Vagina (tissue), 2 donors: ENCODE data around the gene PACS2. TPM values are rescaled to one million over a fixed set of nuclear protein-coding genes. Genes with fewer than 3 reads are reported as not detected.

ENCODE experiments used
- DNase-seq, 2 donors: peaks; one replicate each; pipeline ENCODE4 v3.0.0-alpha.2; 2017; ENCODE audit errors: extremely low spot score in 2 of 2
- H3K27ac ChIP-seq: fragments of 200-600 bp; sonication (generic); one replicate; pipeline ENCODE4 v1.5.1; 2019
- H3K27me3 ChIP-seq: fragments of 200-600 bp; sonication (generic); one replicate; pipeline ENCODE4 v1.5.1; 2019
- H3K36me3 ChIP-seq, 2 donors: fragments of 200-600 bp; sonication (generic); one replicate each; pipeline ENCODE4 v1.5.1; 2017 to 2019
- H3K4me1 ChIP-seq: fragments of 200-600 bp; sonication (generic); one replicate; pipeline ENCODE4 v1.5.1; 2019
- H3K4me3 ChIP-seq, 2 donors: fragments of 200-600 bp; sonication (generic); 1 replicate in 1 of 2; 2 replicates in 1 of 2; pipeline ENCODE4 v1.5.1; 2016 to 2019
- H3K9me3 ChIP-seq: fragments of 200-600 bp; sonication (generic); one replicate; pipeline ENCODE4 v1.5.1; 2019
- CTCF ChIP-seq, 3 experiments: fragments of 450-650 bp in 2 of 3; fragments of 200-600 bp in 1 of 3; sonication (generic) in 1 of 3; IDR thresholded peaks; one replicate each; pipeline ENCODE4 v1.5.1; 2017 to 2019; ENCODE audit warnings: antibody characterized with exemption in 3 of 3, mild to moderate bottlenecking in 2 of 3, moderate library complexity in 2 of 3
- POLR2A ChIP-seq, 2 donors: fragments of 450-650 bp; IDR thresholded peaks; one replicate each; pipeline ENCODE4 v1.6.1; 2017; ENCODE audit warnings: antibody characterized with exemption in 2 of 2, mild to moderate bottlenecking in 2 of 2, moderate library complexity in 2 of 2
- POLR2AphosphoS5 ChIP-seq, 2 donors: sonication (generic); formaldehyde crosslinking; IDR thresholded peaks; one replicate each; pipeline ENCODE4 v1.9.0; 2017; ENCODE audit warnings: antibody characterized with exemption in 2 of 2, mild to moderate bottlenecking in 2 of 2, low read depth in 1 of 2; ENCODE audit not compliant: insufficient read depth in 1 of 2
- intact Hi-C: fragments of 100-400 bp; cut with DNase I; formaldehyde crosslinking; loops from one replicate; pipeline ENCODE4 v1.15.1; 2023
- total RNA-seq: library from RNA; depleted of rRNA; stranded (reverse); fragments of >200 nt; gene quantifications from one replicate; pipeline ENCODE4 v1.2.3, GENCODE V29; 2016

The PACS2 gene
- total RNA-seq, 1 donor from 2014 or later: 64.8 TPM

DNA sequence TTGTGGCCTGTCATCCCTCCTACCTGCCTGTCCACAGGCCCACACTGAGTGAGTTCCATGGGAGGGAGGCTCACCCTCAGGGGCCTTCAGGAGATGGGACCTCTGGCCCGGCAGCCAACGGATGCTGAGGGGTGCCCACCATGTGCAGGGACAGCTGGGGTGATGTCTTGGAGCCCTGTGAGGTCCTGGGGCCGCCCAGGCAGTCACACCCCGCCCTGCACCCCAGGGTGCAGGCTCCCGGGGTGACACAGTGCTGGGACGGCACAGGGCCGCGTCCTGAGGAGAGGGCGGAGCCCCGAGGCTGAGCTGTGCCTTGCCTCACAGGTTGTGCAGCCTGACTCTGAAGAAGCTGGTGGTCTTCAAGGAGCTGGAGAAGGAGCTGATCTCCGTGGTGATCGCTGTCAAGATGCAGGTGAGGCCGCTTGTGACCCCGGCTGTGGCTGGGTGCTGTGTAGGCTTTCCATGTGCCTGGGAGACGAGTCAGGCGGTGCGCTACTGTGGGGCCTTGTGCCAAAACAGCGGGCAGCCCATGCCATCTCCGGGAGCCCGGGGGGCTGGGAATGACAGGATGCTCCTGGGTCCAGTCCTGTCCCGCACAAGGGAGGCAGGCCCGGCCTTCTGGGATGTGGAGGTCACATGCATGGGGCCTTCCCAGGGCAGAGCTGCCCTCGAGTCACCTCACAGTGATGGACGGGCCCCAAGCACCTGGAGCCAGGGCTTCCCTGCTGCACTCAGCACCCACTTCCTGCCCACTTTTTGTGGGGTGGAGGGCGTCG, 33.8 kb downstream of the PACS2 start:
- peaks cover 8% of the 10 kb centered on the region for H3K4me1 ChIP-seq
- H3K27ac ChIP-seq: no peak overlapping the region

GRCh38 chr14:105348945-105349699, 34.6 kb downstream of the PACS2 start:
- Histone ChIP-seq H3K9me3 (no peaks in the 10 kb centered on the region), H3K27ac (no peak overlapping the region), H3K4me3 (no peak overlapping the region), H3K36me3 (no peaks in the 10 kb centered on the region), H3K4me1 (peaks cover 8% of the 10 kb centered on the region), H3K27me3 (no peaks in the 10 kb centered on the region)
- no peak for DNase-seq
- no peak for TF ChIP-seq POLR2A (IDR thresholded peaks at IDR 0.05)
- TF ChIP-seq CTCF (IDR thresholded peaks at IDR 0.05): no peak
- TF ChIP-seq POLR2AphosphoS5 (IDR thresholded peaks at IDR 0.05; ENCODE audit: insufficient read depth in 1 of 2, low read depth in 1 of 2): no peak
- intact Hi-C loops: no loop called here

More for the DNA sequence above, 33.8 kb downstream of the PACS2 start:
- DNase-seq: no peak
- no peaks in the 10 kb centered on the region for H3K36me3 ChIP-seq
- H3K4me3 ChIP-seq: no peak overlapping the region
- H3K9me3 ChIP-seq: no peaks in the 10 kb centered on the region
- no peaks in the 10 kb centered on the region for H3K27me3 ChIP-seq
- TF ChIP-seq POLR2AphosphoS5 (IDR thresholded peaks at IDR 0.05; ENCODE audit: insufficient read depth in 1 of 2, low read depth in 1 of 2) (no peak), POLR2A (IDR thresholded peaks at IDR 0.05) (no peak), CTCF (IDR thresholded peaks at IDR 0.05) (no peak)
- intact Hi-C loops: no loop called here

GRCh38 chr14:105349992-105350391, 35.4 kb downstream of the PACS2 start:
- no peak overlapping the region for H3K27ac ChIP-seq
- peaks cover 8% of the 10 kb centered on the region for H3K4me1 ChIP-seq
- DNase-seq: no peak
- intact Hi-C loops: loop anchor here (2.0 kb wide), 1 partner anchor 147 kb away; no protein-coding TSS in a partner anchor
- H3K27me3 ChIP-seq: no peaks in the 10 kb centered on the region
- H3K4me3 ChIP-seq: no peak overlapping the region
- TF ChIP-seq POLR2A (IDR thresholded peaks at IDR 0.05) (no peak), CTCF (IDR thresholded peaks at IDR 0.05) (no peak), POLR2AphosphoS5 (IDR thresholded peaks at IDR 0.05; ENCODE audit: insufficient read depth in 1 of 2, low read depth in 1 of 2) (no peak)
- no peaks in the 10 kb centered on the region for H3K36me3 ChIP-seq
- no peaks in the 10 kb centered on the region for H3K9me3 ChIP-seq

DNA sequence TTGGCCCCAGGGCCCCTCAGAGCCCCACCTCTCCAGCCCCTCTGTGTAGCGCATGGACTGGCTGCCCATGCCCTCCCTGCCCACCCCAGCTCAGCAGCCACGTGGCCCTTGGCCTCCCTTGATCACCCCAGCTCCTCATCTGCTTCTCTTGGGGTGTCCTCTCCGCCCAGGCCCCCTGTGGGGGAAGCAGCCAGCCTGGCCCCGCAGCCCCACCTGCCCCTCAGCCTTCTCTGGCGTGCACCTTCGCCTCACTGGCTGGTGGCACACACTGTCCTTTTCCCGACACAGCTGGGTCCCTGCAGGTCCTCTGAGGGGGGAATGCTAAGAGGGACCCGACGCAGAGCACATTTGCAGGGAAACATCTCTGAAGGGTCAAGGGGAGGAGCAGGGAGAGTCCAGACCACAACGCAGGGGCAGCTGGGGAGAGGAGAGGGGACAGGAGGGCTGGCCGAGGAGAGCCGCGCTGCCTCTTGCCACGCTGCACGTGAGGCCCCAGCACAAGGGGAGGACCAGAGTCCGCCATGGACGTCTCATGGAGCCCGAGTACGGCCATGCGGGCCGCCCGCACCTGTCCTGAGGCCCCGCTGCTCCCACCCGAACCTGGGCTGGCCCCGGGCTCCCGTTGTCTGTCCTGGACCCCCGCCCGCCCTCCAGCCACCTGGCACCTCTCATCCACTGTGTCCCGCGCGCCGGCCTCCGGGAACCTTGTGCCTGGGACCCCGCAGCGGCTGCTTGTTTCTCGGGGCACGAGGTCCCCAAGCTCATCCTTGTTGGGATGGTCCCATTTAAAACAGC, 36.1 kb downstream of the PACS2 start:
- Histone ChIP-seq H3K4me1 (peaks cover 8% of the 10 kb centered on the region), H3K27ac (no peak overlapping the region), H3K4me3 (no peak overlapping the region), H3K9me3 (no peaks in the 10 kb centered on the region), H3K27me3 (no peaks in the 10 kb centered on the region), H3K36me3 (no peaks in the 10 kb centered on the region)
- no peak for TF ChIP-seq POLR2AphosphoS5 (IDR thresholded peaks at IDR 0.05; ENCODE audit: insufficient read depth in 1 of 2, low read depth in 1 of 2)
- TF ChIP-seq CTCF (IDR thresholded peaks at IDR 0.05): no peak
- no peak for TF ChIP-seq POLR2A (IDR thresholded peaks at IDR 0.05)
- no peak for DNase-seq
- intact Hi-C loops: loop anchor here (2.0 kb wide), 1 partner anchor 148 kb away; no protein-coding TSS in a partner anchor
